Panc1 (cell line): ENCODE results near the gene CYB561D1. TPM values are rescaled to one million over a fixed set of nuclear protein-coding genes. Genes with fewer than 3 reads are reported as not detected.

Experiments used
- ATAC-seq: fragments of 200-7000 bp; cut with Tn5 transposase; 2 replicates; pipeline ENCODE4 v1.9.1; 2020; ENCODE audit warnings: mild to moderate bottlenecking, moderate library complexity
- BruUV-seq: library from RNA; stranded (reverse); fragments of 400-500 nt; replicated peaks from 2 replicates; lab custom pipeline; 2021; lab: Mats Ljungman, UMichigan
- CTCF ChIA-PET: fragments of 300-600 bp; sonication (Branson Sonifier 250); formaldehyde crosslinking; loops from one replicate; lab custom pipeline; 2022; ENCODE audit warnings: antibody characterized with exemption; lab: Charles Lee
- POLR2A ChIA-PET: fragments of 300-600 bp; sonication (Branson Sonifier 250); formaldehyde crosslinking; loops from one replicate; lab custom pipeline; 2022; ENCODE audit warnings: antibody characterized with exemption; lab: Charles Lee
- DNase-seq: peaks from one replicate; pipeline ENCODE4 v3.0.0-alpha.2; 2010; ENCODE audit warnings: low read depth, low spot score
- H3K27ac ChIP-seq: 2 replicates; pipeline ENCODE4 v1.5.1; 2011; ENCODE audit warnings: mild to moderate bottlenecking, low read length, inconsistent platforms
- H3K27me3 ChIP-seq: fragments of 200-500 bp; sonication (Bioruptor generic); 2 replicates; pipeline ENCODE4 v1.6.0; 2014; ENCODE audit warnings: low read length, inconsistent platforms; ENCODE audit not compliant: control insufficient read depth, insufficient read depth
- H3K36me3 ChIP-seq: fragments of 200-500 bp; sonication (Bioruptor generic); 2 replicates; pipeline ENCODE4 v1.5.1; 2014; ENCODE audit warnings: inconsistent platforms, mild to moderate bottlenecking, low read length, moderate library complexity; ENCODE audit not compliant: control insufficient read depth, insufficient read depth
- H3K4me1 ChIP-seq: 2 replicates; pipeline ENCODE4 v1.5.1; 2011; ENCODE audit warnings: inconsistent platforms, mild to moderate bottlenecking, low read length, moderate library complexity; ENCODE audit not compliant: control insufficient read depth, insufficient read depth
- H3K4me3 ChIP-seq, 2 experiments: 2 replicates each; pipeline ENCODE4 v1.5.1; 2011 to 2012; ENCODE audit warnings: low read depth in 2 of 2, low read length in 2 of 2, mild to moderate bottlenecking in 2 of 2, inconsistent platforms in 1 of 2, moderate library complexity in 1 of 2
- H3K9me3 ChIP-seq: fragments of 200-500 bp; sonication (Bioruptor generic); 2 replicates; pipeline ENCODE4 v1.5.1; 2014; ENCODE audit warnings: low read depth, mild to moderate bottlenecking, inconsistent platforms, low read length, moderate library complexity; ENCODE audit not compliant: control insufficient read depth, insufficient read depth
- POLR2AphosphoS5 ChIP-seq: IDR thresholded peaks from 2 replicates; pipeline ENCODE4 v1.6.1; 2012; ENCODE audit warnings: mild to moderate bottlenecking, low read depth, low read length, moderate library complexity
- SIN3A ChIP-seq: IDR thresholded peaks from 2 replicates; pipeline ENCODE4 v1.6.1; 2012; ENCODE audit warnings: low read depth, mild to moderate bottlenecking, low read length, moderate library complexity, borderline replicate concordance; ENCODE audit not compliant: insufficient read depth
- TCF7L2 ChIP-seq: IDR thresholded peaks from 2 replicates; pipeline ENCODE4 v1.6.1; 2011; ENCODE audit warnings: mild to moderate bottlenecking, low read depth, low read length, inconsistent platforms
- in situ Hi-C: cut with HindIII; loops from 2 replicates; pipeline ENCODE4 v1.10.0; 2016; ENCODE audit warnings: low sequenced_read_pairs, low pct_unique_long_range_greater_than_20kb
- intact Hi-C: fragments of 100-400 bp; cut with micrococcal nuclease; formaldehyde crosslinking; loops from one replicate; pipeline ENCODE4 v1.10.0; 2022; ENCODE audit not compliant: unreplicated experiment
- total RNA-seq: library from RNA; stranded (reverse); gene quantifications from one replicate; pipeline ENCODE4 v1.2.1, GENCODE V29; 2021; ENCODE audit not compliant: unreplicated experiment
- TF ChIP-seq, protein P1 (sequence below): fragments of 450-650 bp; IDR thresholded peaks from 2 replicates; pipeline ENCODE4 v1.5.1; 2017; ENCODE audit warnings: mild to moderate bottlenecking
- TF ChIP-seq, protein P2 (sequence below), 2 experiments: IDR thresholded peaks; 2 replicates each; pipeline ENCODE4 v1.6.1; 2011 to 2012; ENCODE audit warnings: low read depth in 2 of 2, control low read depth in 1 of 2, low read length in 1 of 2, mild to moderate bottlenecking in 1 of 2, moderate library complexity in 1 of 2; ENCODE audit not compliant: insufficient read depth in 1 of 2

The CYB561D1 gene
- total RNA-seq, 1 experiment from 2014 or later: 4.5 TPM

DNA sequence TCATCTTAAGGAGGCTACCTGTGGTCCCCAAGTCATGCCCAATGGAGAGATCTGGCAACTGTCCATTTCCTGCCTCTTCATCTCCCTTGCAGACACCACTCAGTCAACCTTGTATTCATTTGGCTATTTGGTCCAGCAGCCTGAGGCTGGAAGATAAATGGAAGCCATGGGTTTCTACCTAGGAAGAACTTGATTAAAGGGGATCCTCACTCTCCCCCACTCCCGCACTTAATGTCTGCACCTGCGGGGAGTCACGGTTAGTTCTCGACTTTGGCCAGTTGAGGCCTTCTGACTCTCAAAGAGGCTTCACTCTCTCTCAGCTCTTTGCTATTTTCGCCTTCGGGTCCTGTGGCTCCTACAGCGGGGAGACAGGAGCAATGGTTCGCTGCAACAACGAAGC, 18.6 kb upstream of the CYB561D1 start:
- DNase-seq (no peak), ATAC-seq (no peak)
- intact Hi-C loops (no loop called here), in situ Hi-C loops (no loop called here)
- no peak for TF ChIP-seq POLR2AphosphoS5
- no peak for TF ChIP-seq SIN3A
- no peak for TF ChIP-seq TCF7L2
- TF ChIP-seq, protein P1, sequence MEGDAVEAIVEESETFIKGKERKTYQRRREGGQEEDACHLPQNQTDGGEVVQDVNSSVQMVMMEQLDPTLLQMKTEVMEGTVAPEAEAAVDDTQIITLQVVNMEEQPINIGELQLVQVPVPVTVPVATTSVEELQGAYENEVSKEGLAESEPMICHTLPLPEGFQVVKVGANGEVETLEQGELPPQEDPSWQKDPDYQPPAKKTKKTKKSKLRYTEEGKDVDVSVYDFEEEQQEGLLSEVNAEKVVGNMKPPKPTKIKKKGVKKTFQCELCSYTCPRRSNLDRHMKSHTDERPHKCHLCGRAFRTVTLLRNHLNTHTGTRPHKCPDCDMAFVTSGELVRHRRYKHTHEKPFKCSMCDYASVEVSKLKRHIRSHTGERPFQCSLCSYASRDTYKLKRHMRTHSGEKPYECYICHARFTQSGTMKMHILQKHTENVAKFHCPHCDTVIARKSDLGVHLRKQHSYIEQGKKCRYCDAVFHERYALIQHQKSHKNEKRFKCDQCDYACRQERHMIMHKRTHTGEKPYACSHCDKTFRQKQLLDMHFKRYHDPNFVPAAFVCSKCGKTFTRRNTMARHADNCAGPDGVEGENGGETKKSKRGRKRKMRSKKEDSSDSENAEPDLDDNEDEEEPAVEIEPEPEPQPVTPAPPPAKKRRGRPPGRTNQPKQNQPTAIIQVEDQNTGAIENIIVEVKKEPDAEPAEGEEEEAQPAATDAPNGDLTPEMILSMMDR: no peak
- TF ChIP-seq, protein P2, sequence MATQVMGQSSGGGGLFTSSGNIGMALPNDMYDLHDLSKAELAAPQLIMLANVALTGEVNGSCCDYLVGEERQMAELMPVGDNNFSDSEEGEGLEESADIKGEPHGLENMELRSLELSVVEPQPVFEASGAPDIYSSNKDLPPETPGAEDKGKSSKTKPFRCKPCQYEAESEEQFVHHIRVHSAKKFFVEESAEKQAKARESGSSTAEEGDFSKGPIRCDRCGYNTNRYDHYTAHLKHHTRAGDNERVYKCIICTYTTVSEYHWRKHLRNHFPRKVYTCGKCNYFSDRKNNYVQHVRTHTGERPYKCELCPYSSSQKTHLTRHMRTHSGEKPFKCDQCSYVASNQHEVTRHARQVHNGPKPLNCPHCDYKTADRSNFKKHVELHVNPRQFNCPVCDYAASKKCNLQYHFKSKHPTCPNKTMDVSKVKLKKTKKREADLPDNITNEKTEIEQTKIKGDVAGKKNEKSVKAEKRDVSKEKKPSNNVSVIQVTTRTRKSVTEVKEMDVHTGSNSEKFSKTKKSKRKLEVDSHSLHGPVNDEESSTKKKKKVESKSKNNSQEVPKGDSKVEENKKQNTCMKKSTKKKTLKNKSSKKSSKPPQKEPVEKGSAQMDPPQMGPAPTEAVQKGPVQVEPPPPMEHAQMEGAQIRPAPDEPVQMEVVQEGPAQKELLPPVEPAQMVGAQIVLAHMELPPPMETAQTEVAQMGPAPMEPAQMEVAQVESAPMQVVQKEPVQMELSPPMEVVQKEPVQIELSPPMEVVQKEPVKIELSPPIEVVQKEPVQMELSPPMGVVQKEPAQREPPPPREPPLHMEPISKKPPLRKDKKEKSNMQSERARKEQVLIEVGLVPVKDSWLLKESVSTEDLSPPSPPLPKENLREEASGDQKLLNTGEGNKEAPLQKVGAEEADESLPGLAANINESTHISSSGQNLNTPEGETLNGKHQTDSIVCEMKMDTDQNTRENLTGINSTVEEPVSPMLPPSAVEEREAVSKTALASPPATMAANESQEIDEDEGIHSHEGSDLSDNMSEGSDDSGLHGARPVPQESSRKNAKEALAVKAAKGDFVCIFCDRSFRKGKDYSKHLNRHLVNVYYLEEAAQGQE (IDR thresholded peaks at IDR 0.05; ENCODE audit: insufficient read depth in 1 of 2, low read depth in 2 of 2, low read length in 1 of 2): no peak
- Histone ChIP-seq H3K4me1 (no peaks in the 10 kb centered on the region), H3K36me3 (no peaks in the 10 kb centered on the region), H3K27ac (no peak overlapping the region), H3K27me3 (peaks cover 3% of the 10 kb centered on the region; the same call in 1 of the 2 replicates), H3K4me3 (no peak overlapping the region), H3K9me3 (no peaks in the 10 kb centered on the region)
- no TSS peak for BruUV-seq
- CTCF ChIA-PET: no interaction called here
- POLR2A ChIA-PET: no interaction called here

DNA sequence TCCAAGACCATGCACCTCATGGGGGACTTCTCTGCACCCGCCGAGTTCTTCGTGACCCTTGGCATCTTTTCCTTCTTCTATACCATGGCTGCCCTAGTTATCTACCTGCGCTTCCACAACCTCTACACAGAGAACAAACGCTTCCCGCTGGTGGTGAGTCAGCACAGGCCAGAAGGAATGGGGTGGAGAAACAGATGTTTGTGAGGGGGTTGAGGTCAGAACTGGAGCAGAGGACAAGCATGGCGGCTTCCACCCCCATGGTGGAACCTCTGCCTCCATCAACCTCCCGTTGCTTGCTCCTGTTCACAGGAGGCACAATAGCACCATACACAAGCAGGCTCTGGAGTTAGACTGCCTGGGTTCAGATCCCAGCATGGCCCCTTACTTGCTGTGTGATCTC, 17.1 kb upstream of the CYB561D1 start:
- no peaks in the 10 kb centered on the region for H3K9me3 ChIP-seq
- ChIA-PET POLR2A (no interaction called here), CTCF (no interaction called here)
- TF ChIP-seq SIN3A (no peak), POLR2AphosphoS5 (no peak)
- intact Hi-C loops: no loop called here
- H3K4me3 ChIP-seq: no peak overlapping the region
- H3K36me3 ChIP-seq: no peaks in the 10 kb centered on the region
- H3K27ac ChIP-seq: no peak overlapping the region
- no peaks in the 10 kb centered on the region for H3K4me1 ChIP-seq
- H3K27me3 ChIP-seq: no peaks in the 10 kb centered on the region
- DNase-seq (no peak), ATAC-seq (no peak)
- in situ Hi-C loops: no loop called here
- no TSS peak for BruUV-seq

DNA sequence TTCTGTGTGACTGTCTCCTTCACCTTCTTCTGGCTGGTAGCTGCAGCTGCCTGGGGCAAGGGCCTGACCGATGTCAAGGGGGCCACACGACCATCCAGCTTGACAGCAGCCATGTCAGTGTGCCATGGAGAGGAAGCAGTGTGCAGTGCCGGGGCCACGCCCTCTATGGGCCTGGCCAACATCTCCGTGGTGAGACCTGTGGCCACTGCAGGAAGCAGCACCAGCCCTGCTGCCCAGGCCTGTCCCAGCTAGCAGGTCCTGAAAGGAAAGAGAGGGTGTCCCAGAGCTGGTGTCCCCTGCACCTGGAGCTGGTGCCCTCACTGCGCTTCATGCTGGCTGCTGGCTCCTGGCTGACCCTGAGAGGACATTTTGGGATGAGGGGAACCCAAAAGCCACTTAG, 16.1 kb upstream of the CYB561D1 start:
- DNase-seq (no peak), ATAC-seq (0 out of 2 replicates have a peak, but pooled peaks have one; percentile 60)
- no peak for TF ChIP-seq SIN3A
- no peak for TF ChIP-seq TCF7L2
- TF ChIP-seq, protein P1: no peak
- TF ChIP-seq, protein P2 (IDR thresholded peaks at IDR 0.05; ENCODE audit: insufficient read depth in 1 of 2, low read depth in 2 of 2, low read length in 1 of 2): no peak
- TF ChIP-seq POLR2AphosphoS5: no peak
- H3K27me3 ChIP-seq: no peaks in the 10 kb centered on the region
- H3K9me3 ChIP-seq: no peaks in the 10 kb centered on the region
- intact Hi-C loops (no loop called here), in situ Hi-C loops (no loop called here)
- no peak overlapping the region for H3K27ac ChIP-seq
- ChIA-PET POLR2A (no interaction called here), CTCF (no interaction called here)
- no peaks in the 10 kb centered on the region for H3K36me3 ChIP-seq
- no peak overlapping the region for H3K4me3 ChIP-seq
- no peaks in the 10 kb centered on the region for H3K4me1 ChIP-seq
- no TSS peak for BruUV-seq
